Measurements from ENCODE around the gene GPC3.
"Not testable (repeated sequence)": the region's sequence is repeated elsewhere in the genome, so short reads cannot be mapped to it uniquely, and the experiment has no call there.

Gene GPC3

GRCh38 chrX:133923113-133923512, 62.3 kb downstream of the GPC3 start:
- no peak for DNase-seq

GRCh38 chrX:133922390-133922771, 63.0 kb downstream of the GPC3 start:
- DNase-seq, result no peak

GRCh38 chrX:133921764-133922389, 63.5 kb downstream of the GPC3 start:
- DNase-seq, result no peak

GRCh38 chrX:133921086-133921485, 64.3 kb downstream of the GPC3 start:
- no peak for DNase-seq

- no peak for DNase-seq
These were observed 67.0 kb downstream of the GPC3 start for GRCh38 chrX:133918361-133918771.

- DNase-seq, result no peak
These were observed 68.2 kb downstream of the GPC3 start for GRCh38 chrX:133916984-133917722.

GRCh38 chrX:133913658-133914388, 71.6 kb downstream of the GPC3 start:
- DNase-seq, result no peak

GRCh38 chrX:133913009-133913408, 72.4 kb downstream of the GPC3 start:
- no peak for DNase-seq

- DNase-seq, result no peak
These were observed 73.4 kb downstream of the GPC3 start for GRCh38 chrX:133911825-133912495.

GRCh38 chrX:133910539-133910938, 74.9 kb downstream of the GPC3 start:
- no peak for DNase-seq

GRCh38 chrX:133909888-133910287, 75.5 kb downstream of the GPC3 start:
- DNase-seq, result no peak

- DNase-seq, result no peak
These were observed 77.0 kb downstream of the GPC3 start for GRCh38 chrX:133908223-133908955.

GRCh38 chrX:133907606-133908005, 77.8 kb downstream of the GPC3 start:
- DNase-seq, result no peak

- no peak for DNase-seq
These were observed 80.1 kb downstream of the GPC3 start for GRCh38 chrX:133905305-133905704.

GRCh38 chrX:133897593-133898163, 87.7 kb downstream of the GPC3 start:
- DNase-seq, result no peak

- no peak for DNase-seq
These were observed 93.1 kb downstream of the GPC3 start for GRCh38 chrX:133892337-133892736.

GRCh38 chrX:133888984-133889383, 96.4 kb downstream of the GPC3 start:
- DNase-seq, result no peak

GRCh38 chrX:133888084-133888483, 97.3 kb downstream of the GPC3 start:
- not testable (repeated sequence) for DNase-seq

GRCh38 chrX:133884430-133885394, 100.7 kb downstream of the GPC3 start:
- no peak for DNase-seq

- no peak for DNase-seq
These were observed 103.5 kb downstream of the GPC3 start for GRCh38 chrX:133881893-133882292.

GRCh38 chrX:133881007-133881406, 104.4 kb downstream of the GPC3 start:
- DNase-seq, result no peak
